ES-I3 (cell line): ENCODE measurements around the gene PRKAA1.
"Not testable (repeated sequence)": the region's sequence is repeated elsewhere in the genome, so short reads cannot be mapped to it uniquely, and the experiment has no call there.

Experiments
- H3K36me3 ChIP-seq: 2 replicates; pipeline ENCODE4 v1.6.1; 2013; ENCODE audit warnings: mild to moderate bottlenecking, low read length, control low read depth, moderate library complexity; ENCODE audit not compliant: insufficient read depth
- H3K4me1 ChIP-seq: 2 replicates; pipeline ENCODE4 v1.6.1; 2013; ENCODE audit warnings: mild to moderate bottlenecking, control low read depth, low read length; ENCODE audit not compliant: insufficient read depth
- H3K9ac ChIP-seq: 2 replicates; pipeline ENCODE4 v1.6.1; 2013; ENCODE audit warnings: low read depth, mild to moderate bottlenecking, low read length, moderate library complexity
- H3K9me3 ChIP-seq: 2 replicates; pipeline ENCODE4 v1.6.1; 2013; ENCODE audit warnings: mild to moderate bottlenecking, low read length, moderate library complexity; ENCODE audit not compliant: control insufficient read depth, insufficient read depth

Gene PRKAA1

GRCh38 chr5:40743771-40744170, 54.4 kb downstream of the PRKAA1 start:
- H3K4me1 ChIP-seq = no peaks in the 10 kb centered on the region
- H3K36me3 ChIP-seq = no peaks in the 10 kb centered on the region
- no peaks in the 10 kb centered on the region for H3K9me3 ChIP-seq
- no peak overlapping the region for H3K9ac ChIP-seq

GRCh38 chr5:40738502-40738901, 59.7 kb downstream of the PRKAA1 start:
- Histone ChIP-seq H3K9ac (no peak overlapping the region), H3K4me1 (no peaks in the 10 kb centered on the region), H3K36me3 (no peaks in the 10 kb centered on the region), H3K9me3 (no peaks in the 10 kb centered on the region)

GRCh38 chr5:40736103-40736875, 61.9 kb downstream of the PRKAA1 start:
- H3K9ac ChIP-seq = no peak overlapping the region
- H3K9me3 ChIP-seq = no peaks in the 10 kb centered on the region
- H3K4me1 ChIP-seq = no peaks in the 10 kb centered on the region
- H3K36me3 ChIP-seq = no peaks in the 10 kb centered on the region

GRCh38 chr5:40735609-40736008, 62.6 kb downstream of the PRKAA1 start:
- Histone ChIP-seq H3K4me1 (no peaks in the 10 kb centered on the region), H3K9me3 (no peaks in the 10 kb centered on the region), H3K36me3 (no peaks in the 10 kb centered on the region), H3K9ac (no peak overlapping the region)

GRCh38 chr5:40734986-40735385, 63.2 kb downstream of the PRKAA1 start:
- H3K4me1 ChIP-seq = no peaks in the 10 kb centered on the region
- H3K9ac ChIP-seq = no peak overlapping the region
- H3K9me3 ChIP-seq = no peaks in the 10 kb centered on the region
- H3K36me3 ChIP-seq = no peaks in the 10 kb centered on the region

GRCh38 chr5:40733879-40734563, 64.2 kb downstream of the PRKAA1 start:
- no peaks in the 10 kb centered on the region for H3K9me3 ChIP-seq
- H3K4me1 ChIP-seq = no peaks in the 10 kb centered on the region
- no peaks in the 10 kb centered on the region for H3K36me3 ChIP-seq
- no peak overlapping the region for H3K9ac ChIP-seq

GRCh38 chr5:40733434-40733833, 64.7 kb downstream of the PRKAA1 start:
- H3K36me3 ChIP-seq = no peaks in the 10 kb centered on the region
- H3K9me3 ChIP-seq = no peaks in the 10 kb centered on the region
- H3K9ac ChIP-seq = no peak overlapping the region
- H3K4me1 ChIP-seq = no peaks in the 10 kb centered on the region

GRCh38 chr5:40722497-40722911, 75.7 kb downstream of the PRKAA1 start:
- not testable (repeated sequence) for H3K36me3 ChIP-seq, H3K9ac ChIP-seq, H3K9me3 ChIP-seq, H3K4me1 ChIP-seq

- no peaks in the 10 kb centered on the region for H3K4me1 ChIP-seq
- no peaks in the 10 kb centered on the region; the same call in 1 of the 2 replicates for H3K36me3 ChIP-seq
- H3K9me3 ChIP-seq = peaks cover 4% of the 10 kb centered on the region; the same call in 1 of the 2 replicates
- H3K9ac ChIP-seq = no peak overlapping the region
Observed at GRCh38 chr5:40720069-40720468, 78.1 kb downstream of the PRKAA1 start.

GRCh38 chr5:40717281-40717680, 80.9 kb downstream of the PRKAA1 start:
- H3K4me1 ChIP-seq = no peaks in the 10 kb centered on the region
- no peaks in the 10 kb centered on the region; the same call in 1 of the 2 replicates for H3K36me3 ChIP-seq
- H3K9me3 ChIP-seq = no peaks in the 10 kb centered on the region
- no peak overlapping the region for H3K9ac ChIP-seq

GRCh38 chr5:40716590-40716989, 81.6 kb downstream of the PRKAA1 start:
- no peaks in the 10 kb centered on the region for H3K9me3 ChIP-seq
- no peaks in the 10 kb centered on the region for H3K4me1 ChIP-seq
- no peak overlapping the region for H3K9ac ChIP-seq
- no peaks in the 10 kb centered on the region; the same call in 1 of the 2 replicates for H3K36me3 ChIP-seq

GRCh38 chr5:40716000-40716399, 82.2 kb downstream of the PRKAA1 start:
- no peaks in the 10 kb centered on the region for H3K4me1 ChIP-seq
- H3K9me3 ChIP-seq = no peaks in the 10 kb centered on the region
- H3K9ac ChIP-seq = no peak overlapping the region
- H3K36me3 ChIP-seq = no peaks in the 10 kb centered on the region; the same call in 1 of the 2 replicates

- Histone ChIP-seq H3K9ac (no peak overlapping the region), H3K36me3 (no peaks in the 10 kb centered on the region), H3K9me3 (no peaks in the 10 kb centered on the region), H3K4me1 (no peaks in the 10 kb centered on the region)
Observed at GRCh38 chr5:40714001-40714400, 84.2 kb downstream of the PRKAA1 start.

GRCh38 chr5:40710575-40710974, 87.6 kb downstream of the PRKAA1 start:
- H3K9me3 ChIP-seq, H3K36me3 ChIP-seq, H3K9ac ChIP-seq, H3K4me1 ChIP-seq: not testable (repeated sequence)
